Measurements from ENCODE around the gene TEFM. TPM values are rescaled to one million over a fixed set of nuclear protein-coding genes. Genes with fewer than 3 reads are reported as not detected.
"Not testable (repeated sequence)": the region's sequence is repeated elsewhere in the genome, so short reads cannot be mapped to it uniquely, and the experiment has no call there.

TEFM gene
- total RNA-seq, 1 experiment from 2014 or later, result 11.7 TPM

DNA sequence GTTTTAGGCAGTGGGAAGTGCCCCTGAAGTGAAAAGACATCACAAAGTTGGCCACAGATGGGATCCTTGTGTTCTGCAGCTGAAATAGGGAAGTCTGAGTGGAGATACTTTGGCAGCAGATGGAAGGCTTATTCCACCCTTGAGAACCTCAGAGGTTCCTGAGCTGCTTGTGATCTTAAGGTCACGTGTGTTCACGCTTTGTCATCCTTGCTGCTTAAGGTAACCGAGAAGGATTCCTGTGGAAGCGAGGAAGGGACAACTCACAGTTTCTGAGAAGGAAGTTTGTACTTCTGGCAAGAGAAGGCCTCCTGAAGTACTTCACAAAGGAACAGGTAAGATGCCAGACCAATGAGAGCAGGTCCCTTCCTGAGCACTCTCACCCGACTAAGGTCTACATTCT lies 27.9 kb upstream of the TEFM start:
- no CpG with 5 or more reads among the region's 5 CpGs for WGBS (ENCODE audit: extremely low coverage, insufficient read length, low lambda C conversion rate)
- no peaks in the 10 kb centered on the region for H3K9me3 Mint-ChIP-seq
- H3K23ac ChIP-seq (ENCODE audit: insufficient read length, low read depth, low read length), result no peak overlapping the region
- no peak overlapping the region for H4K5ac ChIP-seq (ENCODE audit: insufficient read length, low read depth, low read length)
- H3K27me3 ChIP-seq (ENCODE audit: insufficient read depth, low read length), result no peaks in the 10 kb centered on the region
- H3K27me3 Mint-ChIP-seq (ENCODE audit: low read depth), result no peaks in the 10 kb centered on the region; the same call in 1 of the 2 replicates
- H3K27ac Mint-ChIP-seq, result no peak overlapping the region
- no peaks in the 10 kb centered on the region for H3K4me1 Mint-ChIP-seq
- no peak for DNase-seq
- no peak overlapping the region for H2AFZ ChIP-seq (ENCODE audit: low read length)
- H3K4me3 Mint-ChIP-seq, result no peak overlapping the region
- H3T11ph ChIP-seq (ENCODE audit: low read length), result no peak overlapping the region
- no peak overlapping the region for H2AK5ac ChIP-seq (ENCODE audit: insufficient read length, low read length)
- no peaks in the 10 kb centered on the region for H3K36me3 Mint-ChIP-seq (ENCODE audit: insufficient read depth in 1 of 3, low read depth in 3 of 3)
- TF ChIP-seq, protein P1, sequence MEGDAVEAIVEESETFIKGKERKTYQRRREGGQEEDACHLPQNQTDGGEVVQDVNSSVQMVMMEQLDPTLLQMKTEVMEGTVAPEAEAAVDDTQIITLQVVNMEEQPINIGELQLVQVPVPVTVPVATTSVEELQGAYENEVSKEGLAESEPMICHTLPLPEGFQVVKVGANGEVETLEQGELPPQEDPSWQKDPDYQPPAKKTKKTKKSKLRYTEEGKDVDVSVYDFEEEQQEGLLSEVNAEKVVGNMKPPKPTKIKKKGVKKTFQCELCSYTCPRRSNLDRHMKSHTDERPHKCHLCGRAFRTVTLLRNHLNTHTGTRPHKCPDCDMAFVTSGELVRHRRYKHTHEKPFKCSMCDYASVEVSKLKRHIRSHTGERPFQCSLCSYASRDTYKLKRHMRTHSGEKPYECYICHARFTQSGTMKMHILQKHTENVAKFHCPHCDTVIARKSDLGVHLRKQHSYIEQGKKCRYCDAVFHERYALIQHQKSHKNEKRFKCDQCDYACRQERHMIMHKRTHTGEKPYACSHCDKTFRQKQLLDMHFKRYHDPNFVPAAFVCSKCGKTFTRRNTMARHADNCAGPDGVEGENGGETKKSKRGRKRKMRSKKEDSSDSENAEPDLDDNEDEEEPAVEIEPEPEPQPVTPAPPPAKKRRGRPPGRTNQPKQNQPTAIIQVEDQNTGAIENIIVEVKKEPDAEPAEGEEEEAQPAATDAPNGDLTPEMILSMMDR (conservative IDR thresholded peaks at IDR 0.05), result no peak
- H3K4me1 ChIP-seq (ENCODE audit: insufficient read depth, low read length), result no peaks in the 10 kb centered on the region
- H3K23me2 ChIP-seq (ENCODE audit: insufficient read length, low read depth, low read length, poor library complexity, severe bottlenecking), result no peaks in the 10 kb centered on the region
- H2BK15ac ChIP-seq (ENCODE audit: low read depth, low read length), result no peak overlapping the region
- no peak overlapping the region for H2BK12ac ChIP-seq (ENCODE audit: insufficient read length, low read depth, low read length)
- no peaks in the 10 kb centered on the region for H3K9me3 ChIP-seq (ENCODE audit: control insufficient read depth, low read depth, low read length)
- no peak overlapping the region for H3K27ac ChIP-seq (ENCODE audit: insufficient read length, low read depth, low read length)
- H4K91ac ChIP-seq (ENCODE audit: insufficient read length, low read depth, low read length), result no peak overlapping the region
- no peak overlapping the region for H3K4me2 ChIP-seq (ENCODE audit: insufficient read depth, insufficient read length, low read length)
- H3K9ac ChIP-seq (ENCODE audit: extremely low read depth, insufficient read length, low read length), result no peak overlapping the region
- no peaks in the 10 kb centered on the region for H3K79me1 ChIP-seq (ENCODE audit: insufficient read depth, low read depth, low read length, poor library complexity, severe bottlenecking)
- H3K18ac ChIP-seq (ENCODE audit: insufficient read length, low read depth, low read length), result no peak overlapping the region
- no peak overlapping the region for H2BK120ac ChIP-seq (ENCODE audit: low read depth, low read length, poor library complexity, severe bottlenecking)
- no peak overlapping the region for H2BK20ac ChIP-seq (ENCODE audit: low read depth, low read length, poor library complexity, severe bottlenecking)
- no peak overlapping the region for H3K56ac ChIP-seq (ENCODE audit: insufficient read length, low read depth, low read length)
- no peak overlapping the region for H2BK5ac ChIP-seq (ENCODE audit: insufficient read length, low read length)
- no peaks in the 10 kb centered on the region for H3K79me2 ChIP-seq (ENCODE audit: insufficient read depth, low read length)
- no peaks in the 10 kb centered on the region for H4K20me1 ChIP-seq (ENCODE audit: control insufficient read depth, insufficient read depth, insufficient read length)
- H3K4ac ChIP-seq (ENCODE audit: low read depth, low read length), result no peak overlapping the region
- no peak overlapping the region for H3K14ac ChIP-seq (ENCODE audit: insufficient read depth, low read length)
- no peak overlapping the region for H4K8ac ChIP-seq (replicated peaks; ENCODE audit: insufficient read length, low read depth, low read length)

DNA sequence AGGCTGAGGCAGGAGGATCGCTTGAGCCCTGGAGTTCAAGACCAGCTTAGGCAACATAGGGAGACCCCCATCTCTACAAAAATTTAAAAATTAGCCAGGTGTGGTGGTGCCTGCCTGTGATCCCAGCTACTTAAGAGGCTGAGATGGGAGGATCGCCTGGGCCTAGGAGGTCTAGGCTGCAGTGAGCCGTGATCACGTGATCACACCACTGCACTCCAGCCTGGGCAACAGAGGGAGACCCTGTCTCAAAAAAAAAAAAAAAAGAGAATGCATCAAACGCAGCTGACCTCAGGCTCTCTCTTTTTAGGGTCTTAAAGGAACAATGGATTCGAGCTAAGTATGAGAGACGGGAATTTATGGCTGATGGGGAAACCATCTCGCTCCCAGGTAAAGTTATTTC lies 25.5 kb upstream of the TEFM start:
- not testable (repeated sequence) for H4K8ac ChIP-seq (replicated peaks; ENCODE audit: insufficient read length, low read depth, low read length); H2BK5ac ChIP-seq (ENCODE audit: insufficient read length, low read length); H2BK120ac ChIP-seq (ENCODE audit: low read depth, low read length, poor library complexity, severe bottlenecking); H3K27ac ChIP-seq (ENCODE audit: insufficient read length, low read depth, low read length); H3K23ac ChIP-seq (ENCODE audit: insufficient read length, low read depth, low read length); H2BK15ac ChIP-seq (ENCODE audit: low read depth, low read length); H2BK20ac ChIP-seq (ENCODE audit: low read depth, low read length, poor library complexity, severe bottlenecking); H2AK5ac ChIP-seq (ENCODE audit: insufficient read length, low read length); H2BK12ac ChIP-seq (ENCODE audit: insufficient read length, low read depth, low read length); H3K9ac ChIP-seq (ENCODE audit: extremely low read depth, insufficient read length, low read length); H3K27me3 Mint-ChIP-seq (ENCODE audit: low read depth); H3K9me3 ChIP-seq (ENCODE audit: control insufficient read depth, low read depth, low read length); H3K23me2 ChIP-seq (ENCODE audit: insufficient read length, low read depth, low read length, poor library complexity, severe bottlenecking); H3K18ac ChIP-seq (ENCODE audit: insufficient read length, low read depth, low read length); H3K36me3 Mint-ChIP-seq (ENCODE audit: insufficient read depth in 1 of 3, low read depth in 3 of 3); H3K9me3 Mint-ChIP-seq; H3K14ac ChIP-seq (ENCODE audit: insufficient read depth, low read length); H3K27me3 ChIP-seq (ENCODE audit: insufficient read depth, low read length); H4K91ac ChIP-seq (ENCODE audit: insufficient read length, low read depth, low read length); H3K4me1 ChIP-seq (ENCODE audit: insufficient read depth, low read length); H3K56ac ChIP-seq (ENCODE audit: insufficient read length, low read depth, low read length); H3K4me2 ChIP-seq (ENCODE audit: insufficient read depth, insufficient read length, low read length); H4K20me1 ChIP-seq (ENCODE audit: control insufficient read depth, insufficient read depth, insufficient read length); DNase-seq; H3K79me1 ChIP-seq (ENCODE audit: insufficient read depth, low read depth, low read length, poor library complexity, severe bottlenecking); H3K79me2 ChIP-seq (ENCODE audit: insufficient read depth, low read length); H2AFZ ChIP-seq (ENCODE audit: low read length); H3K4me3 Mint-ChIP-seq; H3T11ph ChIP-seq (ENCODE audit: low read length); H3K27ac Mint-ChIP-seq; H3K4me1 Mint-ChIP-seq; H3K4ac ChIP-seq (ENCODE audit: low read depth, low read length); H4K5ac ChIP-seq (ENCODE audit: insufficient read length, low read depth, low read length)
- no CpG with 5 or more reads among the region's 8 CpGs for WGBS (ENCODE audit: extremely low coverage, insufficient read length, low lambda C conversion rate)

Measured in H9 (cell line).